ENCODE results near the gene IL1B. TPM values are rescaled to one million over a fixed set of nuclear protein-coding genes. Genes with fewer than 3 reads are reported as not detected.
A peak's percentile ranks its signal among the peaks of the same experiment; 100 is the strongest.

The IL1B gene
- total RNA-seq = 1 to 10 TPM; 1.5 to 1.7 TPM
- 1 to 10 TPM; 1.7 to 3.3 TPM for polyA plus RNA-seq (ENCODE audit: insufficient read length in 2 of 2)
- long read RNA-seq, donor 1, partial matches to known transcripts = 0 of 1 reads
- long read RNA-seq, donor 1, other reads (novel, unspliced or antisense) = 0 of 1 reads
- long read RNA-seq, donor 2 = 0 reads
- long read RNA-seq, donor 3 = 0 reads
- long read RNA-seq, donor 4 = 0 reads

GRCh38 chr2:112836695-112837117, at the start of gene IL1B:
Gene IL1B, minus strand, starts transcription at chr2:112836779. Its CDS starts 550 bp downstream, at chr2:112836229.
- no peaks in the 10 kb centered on the region for H3K36me3 ChIP-seq (ENCODE audit: control insufficient read depth, insufficient read depth, low read length)
- no peaks in the 10 kb centered on the region for H3K9me3 ChIP-seq (ENCODE audit: control insufficient read depth, insufficient read depth, low read length)
- H3K4me1 ChIP-seq (ENCODE audit: control insufficient read depth, insufficient read depth, low read length) = no peaks in the 10 kb centered on the region
- H3K27ac ChIP-seq (ENCODE audit: low read depth, low read length) = no peak within 1 kb of the TSS
- no CpG with 5 or more reads among the region's 4 CpGs for WGBS (ENCODE audit: insufficient coverage)
- H3K27me3 ChIP-seq (ENCODE audit: control insufficient read depth, insufficient read depth, low read length) = no peaks in the 10 kb centered on the region
- no peak within 1 kb of the TSS for H3K4me3 ChIP-seq (ENCODE audit: low read depth, low read length)
- DNase-seq (ENCODE audit: low read depth in 4 of 6, low spot score in 6 of 6) = no peak

GRCh38 chr2:112886291-112886690, 49.7 kb upstream of the IL1B start:
- WGBS (ENCODE audit: insufficient coverage) = 100% methylated on average over 2 of the region's 2 CpGs

GRCh38 chr2:112885506-112885902, 48.9 kb upstream of the IL1B start:
- no peak for DNase-seq (ENCODE audit: low read depth in 4 of 6, low spot score in 6 of 6)
- H3K27me3 ChIP-seq (ENCODE audit: control insufficient read depth, insufficient read depth, low read length) = no peaks in the 10 kb centered on the region
- WGBS (ENCODE audit: insufficient coverage) = 100% methylated on average over 1 of the region's 4 CpGs
- H3K9me3 ChIP-seq (ENCODE audit: control insufficient read depth, insufficient read depth, low read length) = no peaks in the 10 kb centered on the region
- no peak overlapping the region for H3K27ac ChIP-seq (ENCODE audit: low read depth, low read length)
- no peak overlapping the region for H3K4me3 ChIP-seq (ENCODE audit: low read depth, low read length)
- no peaks in the 10 kb centered on the region for H3K4me1 ChIP-seq (ENCODE audit: control insufficient read depth, insufficient read depth, low read length)
- no peaks in the 10 kb centered on the region for H3K36me3 ChIP-seq (ENCODE audit: control insufficient read depth, insufficient read depth, low read length)

More at GRCh38 chr2:112886291-112886690, 49.7 kb upstream of the IL1B start:
- Histone ChIP-seq H3K4me3 (ENCODE audit: low read depth, low read length) (no peak overlapping the region), H3K36me3 (ENCODE audit: control insufficient read depth, insufficient read depth, low read length) (no peaks in the 10 kb centered on the region), H3K9me3 (ENCODE audit: control insufficient read depth, insufficient read depth, low read length) (no peaks in the 10 kb centered on the region), H3K27me3 (ENCODE audit: control insufficient read depth, insufficient read depth, low read length) (no peaks in the 10 kb centered on the region), H3K27ac (ENCODE audit: low read depth, low read length) (no peak overlapping the region), H3K4me1 (ENCODE audit: control insufficient read depth, insufficient read depth, low read length) (no peaks in the 10 kb centered on the region)
- DNase-seq (ENCODE audit: low read depth in 4 of 6, low spot score in 6 of 6) = no peak

GRCh38 chr2:112884869-112885505, 48.4 kb upstream of the IL1B start:
- no peaks in the 10 kb centered on the region for H3K27me3 ChIP-seq (ENCODE audit: control insufficient read depth, insufficient read depth, low read length)
- H3K9me3 ChIP-seq (ENCODE audit: control insufficient read depth, insufficient read depth, low read length) = no peaks in the 10 kb centered on the region
- no peak overlapping the region for H3K27ac ChIP-seq (ENCODE audit: low read depth, low read length)
- DNase-seq (ENCODE audit: low read depth in 4 of 6, low spot score in 6 of 6) = no peak
- H3K36me3 ChIP-seq (ENCODE audit: control insufficient read depth, insufficient read depth, low read length) = no peaks in the 10 kb centered on the region
- peaks cover 3% of the 10 kb centered on the region for H3K4me1 ChIP-seq (ENCODE audit: control insufficient read depth, insufficient read depth, low read length)
- no peak overlapping the region for H3K4me3 ChIP-seq (ENCODE audit: low read depth, low read length)
- WGBS (ENCODE audit: insufficient coverage) = 56% methylated on average over 5 of the region's 6 CpGs

- no peak overlapping the region for H3K27ac ChIP-seq (ENCODE audit: low read depth, low read length)
- H3K4me3 ChIP-seq (ENCODE audit: low read depth, low read length) = no peak overlapping the region
- no peaks in the 10 kb centered on the region for H3K36me3 ChIP-seq (ENCODE audit: control insufficient read depth, insufficient read depth, low read length)
- 100% methylated on average over 1 of the region's 2 CpGs for WGBS (ENCODE audit: insufficient coverage)
- no peaks in the 10 kb centered on the region for H3K9me3 ChIP-seq (ENCODE audit: control insufficient read depth, insufficient read depth, low read length)
- no peaks in the 10 kb centered on the region for H3K27me3 ChIP-seq (ENCODE audit: control insufficient read depth, insufficient read depth, low read length)
- DNase-seq (ENCODE audit: low read depth in 4 of 6, low spot score in 6 of 6) = no peak
- peaks cover 3% of the 10 kb centered on the region for H3K4me1 ChIP-seq (ENCODE audit: control insufficient read depth, insufficient read depth, low read length)
Measured at GRCh38 chr2:112883669-112884068, 47.1 kb upstream of the IL1B start.

- Histone ChIP-seq H3K36me3 (ENCODE audit: control insufficient read depth, insufficient read depth, low read length) (no peaks in the 10 kb centered on the region), H3K4me1 (ENCODE audit: control insufficient read depth, insufficient read depth, low read length) (peaks cover 3% of the 10 kb centered on the region), H3K4me3 (ENCODE audit: low read depth, low read length) (no peak overlapping the region), H3K9me3 (ENCODE audit: control insufficient read depth, insufficient read depth, low read length) (no peaks in the 10 kb centered on the region), H3K27ac (ENCODE audit: low read depth, low read length) (no peak overlapping the region), H3K27me3 (ENCODE audit: control insufficient read depth, insufficient read depth, low read length) (no peaks in the 10 kb centered on the region)
- peak in 1 of 6 donors; percentile 14 for DNase-seq (ENCODE audit: low read depth in 4 of 6, low spot score in 6 of 6)
- WGBS (ENCODE audit: insufficient coverage) = no CpG with 5 or more reads among the region's 5 CpGs
Measured at GRCh38 chr2:112881217-112881985, 44.8 kb upstream of the IL1B start.

- no peaks in the 10 kb centered on the region for H3K9me3 ChIP-seq (ENCODE audit: control insufficient read depth, insufficient read depth, low read length)
- H3K36me3 ChIP-seq (ENCODE audit: control insufficient read depth, insufficient read depth, low read length) = no peaks in the 10 kb centered on the region
- H3K27ac ChIP-seq (ENCODE audit: low read depth, low read length) = no peak overlapping the region
- DNase-seq (ENCODE audit: low read depth in 4 of 6, low spot score in 6 of 6) = no peak
- no peak overlapping the region for H3K4me3 ChIP-seq (ENCODE audit: low read depth, low read length)
- 70% methylated on average over 5 of the region's 7 CpGs for WGBS (ENCODE audit: insufficient coverage)
- no peaks in the 10 kb centered on the region for H3K27me3 ChIP-seq (ENCODE audit: control insufficient read depth, insufficient read depth, low read length)
- H3K4me1 ChIP-seq (ENCODE audit: control insufficient read depth, insufficient read depth, low read length) = peaks cover 3% of the 10 kb centered on the region
Measured at GRCh38 chr2:112880696-112881095, 44.1 kb upstream of the IL1B start.

- Histone ChIP-seq H3K27me3 (ENCODE audit: control insufficient read depth, insufficient read depth, low read length) (no peaks in the 10 kb centered on the region), H3K36me3 (ENCODE audit: control insufficient read depth, insufficient read depth, low read length) (no peaks in the 10 kb centered on the region), H3K4me1 (ENCODE audit: control insufficient read depth, insufficient read depth, low read length) (peaks cover 3% of the 10 kb centered on the region), H3K9me3 (ENCODE audit: control insufficient read depth, insufficient read depth, low read length) (no peaks in the 10 kb centered on the region), H3K27ac (ENCODE audit: low read depth, low read length) (no peak overlapping the region), H3K4me3 (ENCODE audit: low read depth, low read length) (no peak overlapping the region)
- DNase-seq (ENCODE audit: low read depth in 4 of 6, low spot score in 6 of 6) = no peak
- WGBS (ENCODE audit: insufficient coverage) = 89% methylated on average over 5 of the region's 5 CpGs
Measured at GRCh38 chr2:112880091-112880531, 43.5 kb upstream of the IL1B start.

- no peaks in the 10 kb centered on the region for H3K9me3 ChIP-seq (ENCODE audit: control insufficient read depth, insufficient read depth, low read length)
- H3K36me3 ChIP-seq (ENCODE audit: control insufficient read depth, insufficient read depth, low read length) = no peaks in the 10 kb centered on the region
- H3K27me3 ChIP-seq (ENCODE audit: control insufficient read depth, insufficient read depth, low read length) = no peaks in the 10 kb centered on the region
- 100% methylated on average over 3 of the region's 6 CpGs for WGBS (ENCODE audit: insufficient coverage)
- H3K27ac ChIP-seq (ENCODE audit: low read depth, low read length) = no peak overlapping the region
- H3K4me1 ChIP-seq (ENCODE audit: control insufficient read depth, insufficient read depth, low read length) = peaks cover 3% of the 10 kb centered on the region
- DNase-seq (ENCODE audit: low read depth in 4 of 6, low spot score in 6 of 6) = no peak
- no peak overlapping the region for H3K4me3 ChIP-seq (ENCODE audit: low read depth, low read length)
Measured at GRCh38 chr2:112879491-112880041, 43.0 kb upstream of the IL1B start.

Measured in spinal cord (tissue), 10 donors.